Stimulated activated CD4-positive, alpha-beta T cell treated with anti-CD3 and anti-CD28 coated beads, Interleukin-2, amount 100 ng/mL, for 24 hours (primary cell): ENCODE results near the gene EPAS1.

Source experiments
- DNase-seq, 2 donors: peaks; one replicate each; pipeline ENCODE4 v3.0.0-alpha.2; 2020

Gene EPAS1

DNA sequence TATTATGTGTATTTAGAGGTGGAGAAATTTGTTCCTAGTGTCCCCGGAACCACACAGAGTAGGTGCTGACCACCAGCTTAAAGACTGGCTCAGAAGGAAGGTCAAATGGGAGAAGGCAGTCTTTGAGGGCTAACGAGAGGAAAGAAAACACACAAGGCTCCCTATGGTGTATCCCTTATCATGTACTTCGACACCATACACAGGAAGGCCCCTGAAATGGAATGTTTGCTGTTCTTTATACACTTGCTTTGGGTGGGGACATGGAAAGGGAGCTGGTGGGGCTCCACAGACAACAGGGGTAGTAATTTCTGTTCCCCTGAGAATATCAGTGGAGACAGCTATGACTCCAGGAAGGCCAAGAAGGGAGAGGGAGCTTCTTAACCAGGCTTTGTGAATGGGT is 6.0 kb downstream of the EPAS1 start:
- DNase-seq: no peak

DNA sequence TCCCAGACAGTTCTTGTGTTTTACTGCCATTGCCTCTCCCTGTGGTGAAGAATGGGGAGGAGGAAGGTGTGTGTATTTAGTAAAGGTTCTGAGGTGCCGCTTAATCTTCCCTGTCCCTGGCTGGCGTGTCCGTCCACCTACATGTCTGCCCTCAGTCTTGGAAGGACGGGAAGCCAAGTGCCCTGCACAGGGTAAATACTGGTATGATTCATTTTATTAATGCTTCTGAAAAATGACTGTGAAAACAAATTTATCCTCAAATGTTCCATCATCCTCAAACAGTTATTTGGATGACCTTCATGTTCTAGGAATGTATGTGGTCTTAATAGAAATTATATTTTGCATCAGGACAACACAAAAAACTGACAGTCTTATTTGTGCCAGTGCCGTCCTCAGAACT is 6.6 kb downstream of the EPAS1 start:
- DNase-seq: no peak

DNA sequence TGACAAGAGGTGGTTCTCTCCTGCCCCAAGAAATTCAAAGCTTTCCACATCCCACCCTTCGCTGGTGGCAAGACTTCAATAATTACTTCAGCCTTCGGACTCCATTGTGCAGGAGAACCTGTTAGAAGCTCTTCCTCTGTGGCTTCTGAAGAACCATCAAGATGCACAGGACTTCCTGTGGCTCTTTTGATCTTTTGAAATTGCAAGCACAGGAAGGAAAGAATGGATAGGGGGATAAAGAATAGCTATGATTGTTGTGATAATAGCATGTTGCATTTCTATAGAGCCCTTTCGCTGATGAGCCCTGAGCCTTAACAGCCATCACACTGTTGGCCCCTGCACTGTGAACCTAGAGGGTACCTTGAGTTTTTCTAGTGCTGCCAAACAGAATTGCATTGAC is 7.4 kb downstream of the EPAS1 start:
- no peak for DNase-seq

DNA sequence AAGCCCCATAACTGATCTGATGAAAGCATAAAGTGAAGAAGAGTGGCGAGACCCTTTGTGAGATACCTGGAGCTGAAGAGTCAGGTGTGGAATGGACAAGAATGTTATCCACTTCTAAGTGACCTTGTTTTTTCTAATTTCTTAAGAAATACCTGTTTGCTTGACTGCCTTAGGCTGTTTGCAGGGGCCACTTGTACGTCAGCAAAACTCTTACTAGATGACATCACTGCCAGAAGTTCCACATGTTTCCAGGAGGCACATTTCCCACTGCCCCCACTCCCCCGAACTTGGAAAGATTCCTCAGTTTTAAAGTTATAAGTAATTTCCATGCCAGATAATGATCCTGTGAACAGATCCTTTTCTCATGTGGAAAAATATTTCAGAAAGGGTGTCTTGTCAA is 8.0 kb downstream of the EPAS1 start:
- no peak for DNase-seq

DNA sequence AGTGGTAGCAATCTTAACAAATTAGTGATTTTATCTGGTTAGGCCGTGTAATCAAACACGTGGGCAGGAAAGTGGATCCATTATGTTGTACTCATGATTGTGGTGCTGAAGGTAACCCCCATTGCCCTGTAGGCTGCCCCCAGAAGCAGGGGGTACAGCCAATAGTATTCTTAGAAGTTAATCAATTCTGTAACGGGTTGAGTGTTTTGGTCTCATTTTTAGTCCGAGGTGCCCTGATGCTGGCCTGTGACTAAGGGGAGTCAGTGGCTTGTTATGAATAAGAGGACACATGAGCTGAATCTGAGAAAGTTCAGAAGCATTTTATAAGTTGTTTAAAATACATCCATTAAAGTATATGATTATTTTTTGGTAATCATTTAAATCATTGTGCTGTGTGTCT is 8.6 kb downstream of the EPAS1 start:
- DNase-seq: no peak

DNA sequence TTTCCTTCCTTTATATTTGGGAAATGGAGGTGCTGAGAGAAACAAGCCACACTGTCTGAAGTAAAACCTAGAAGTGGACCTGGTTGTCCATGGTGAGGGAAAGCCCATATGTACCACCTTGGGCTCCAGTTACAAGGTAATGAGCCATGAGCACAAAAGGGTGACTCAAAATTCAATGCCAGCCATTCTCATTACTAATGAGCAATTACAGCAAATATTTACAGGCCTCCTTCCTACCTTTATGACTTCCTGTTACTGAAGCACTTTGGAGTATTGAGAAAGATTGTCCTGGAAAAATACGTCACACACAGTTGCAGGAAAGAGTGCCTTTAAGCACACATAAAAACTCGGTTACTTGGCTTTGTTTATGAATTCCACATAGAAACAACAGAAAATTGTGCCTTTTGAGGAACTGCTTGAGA is 9.1 kb downstream of the EPAS1 start:
- DNase-seq: no peak

DNA sequence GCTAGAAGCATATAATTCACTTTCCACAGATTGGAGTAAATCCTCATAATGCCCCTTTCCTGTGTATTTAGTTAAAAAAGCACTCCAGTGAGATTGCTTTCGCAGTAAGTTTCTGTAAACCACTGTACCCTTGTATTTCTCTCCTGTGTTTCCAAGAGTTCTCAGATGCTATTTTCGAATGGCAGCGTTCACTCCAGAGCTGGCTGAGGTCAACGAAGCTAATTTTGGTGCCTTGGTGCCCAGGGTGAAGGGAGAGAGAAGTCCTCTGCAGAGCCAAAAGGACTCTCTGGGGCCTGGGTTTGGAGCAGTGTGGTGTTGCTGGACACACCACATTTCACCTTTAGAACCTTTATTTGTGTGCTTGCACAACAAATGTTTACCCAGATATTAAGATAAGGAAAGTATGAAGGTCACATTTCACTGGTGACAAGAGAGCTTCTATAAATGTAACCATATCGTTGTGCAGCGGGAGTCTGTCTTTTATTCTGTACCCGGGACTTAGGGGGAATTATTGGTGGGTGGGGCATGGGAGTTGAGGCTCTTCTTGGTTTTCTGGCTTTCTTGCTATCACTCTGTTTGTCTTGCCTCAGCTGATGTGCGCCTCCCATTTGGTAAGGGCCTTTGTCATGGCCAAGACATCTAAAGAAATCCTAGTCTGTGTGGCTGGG is 9.9 kb downstream of the EPAS1 start:
- no peak for DNase-seq

DNA sequence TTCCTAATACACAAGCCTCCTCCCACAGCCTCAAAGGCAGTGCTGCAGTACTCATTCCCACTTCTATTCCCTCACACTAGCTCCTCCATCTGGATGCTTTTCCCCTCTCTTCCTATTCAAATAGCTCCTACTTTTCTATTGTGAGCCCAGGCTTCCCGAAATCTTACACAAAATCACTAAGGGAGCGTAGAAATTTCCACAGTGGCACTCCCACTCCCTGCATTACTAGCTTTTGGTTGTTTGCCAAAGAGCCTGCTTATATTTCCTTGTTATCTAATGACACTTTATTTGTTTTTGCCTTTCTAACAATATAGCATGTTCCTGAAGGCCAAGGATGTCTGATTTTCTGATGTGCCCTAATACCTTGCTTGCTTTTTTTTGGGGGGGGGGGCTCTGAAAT is 10.9 kb downstream of the EPAS1 start:
- DNase-seq: no peak

DNA sequence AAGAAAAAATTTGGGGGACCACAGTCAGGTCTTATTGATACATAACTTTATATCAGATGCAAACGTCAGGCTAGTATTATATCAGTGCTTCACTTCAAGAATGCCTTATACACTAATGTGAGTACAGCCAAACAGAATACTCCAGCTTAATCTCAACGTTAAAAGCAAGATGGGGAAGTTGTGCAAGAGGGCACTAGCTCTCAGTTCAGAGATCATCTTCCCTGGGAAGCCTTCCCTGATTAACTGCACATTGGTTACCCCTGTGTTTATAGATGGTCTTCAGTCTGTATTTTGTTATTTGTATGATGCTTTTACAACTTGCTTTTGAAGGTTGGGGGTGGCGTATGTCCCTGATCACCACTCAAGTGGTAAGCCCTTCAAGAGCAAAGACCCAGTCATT is 11.4 kb downstream of the EPAS1 start:
- DNase-seq: no peak

DNA sequence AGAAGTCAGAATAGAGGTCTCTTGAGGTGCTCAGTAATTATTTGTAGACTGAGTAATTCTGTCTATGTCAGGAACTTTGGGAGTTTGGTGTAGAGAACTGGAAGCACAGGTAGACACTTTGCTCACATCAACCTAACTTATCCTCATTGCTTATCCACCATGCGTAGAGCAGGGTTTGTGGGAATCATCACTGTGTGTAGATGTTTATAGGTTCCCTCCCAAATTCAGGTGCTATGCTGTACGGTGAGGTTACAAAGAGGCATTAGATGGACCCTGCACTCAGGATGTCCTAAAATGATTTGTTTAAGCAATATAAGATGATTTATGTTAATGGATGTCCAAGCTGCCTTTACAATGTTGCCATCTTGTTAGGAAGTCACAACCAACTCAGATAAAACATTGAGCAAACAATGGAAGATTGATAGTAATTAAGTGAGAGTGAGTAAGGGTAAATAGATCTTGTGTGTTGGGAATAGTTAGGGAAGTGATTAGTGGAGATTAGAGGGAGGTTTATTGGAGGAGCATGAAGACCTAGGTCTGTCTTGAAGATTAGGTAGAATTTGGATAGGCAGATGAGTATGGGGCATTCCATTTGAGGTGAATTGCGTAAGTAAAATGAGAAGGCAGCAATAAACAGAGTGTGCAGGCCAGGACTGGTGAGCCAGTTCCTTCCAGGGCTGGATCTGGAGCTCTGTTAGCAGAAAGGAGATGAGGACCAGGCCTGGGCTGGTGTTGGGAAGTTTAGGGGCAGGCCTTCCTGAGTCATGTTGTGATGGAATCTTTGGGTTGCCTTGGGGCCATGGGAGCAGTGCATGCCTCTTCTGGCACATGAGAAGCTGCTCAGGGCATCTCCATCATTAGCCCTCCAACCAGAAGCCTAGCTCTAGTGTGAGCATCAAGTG is 12.1 kb downstream of the EPAS1 start:
- no peak for DNase-seq

DNA sequence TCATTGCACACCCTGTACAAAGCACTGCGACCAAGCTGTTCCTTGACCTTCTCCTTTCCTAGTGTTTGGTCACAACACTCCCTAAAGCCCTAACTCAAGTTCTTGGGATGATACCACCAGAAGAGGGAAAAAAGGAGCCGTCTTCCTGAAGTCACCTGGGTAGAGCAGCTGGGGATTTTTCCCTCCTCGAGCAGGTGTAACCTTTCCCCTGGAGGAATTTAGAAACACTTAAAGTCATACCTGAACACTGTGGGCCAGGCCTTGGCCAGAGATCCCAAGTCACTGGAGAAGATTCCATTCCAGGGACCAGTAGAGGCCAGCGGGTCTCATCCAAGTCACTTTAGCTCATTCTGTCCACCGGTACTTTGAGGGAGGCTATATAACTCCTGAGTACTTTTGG is 13.2 kb downstream of the EPAS1 start:
- DNase-seq: no peak

DNA sequence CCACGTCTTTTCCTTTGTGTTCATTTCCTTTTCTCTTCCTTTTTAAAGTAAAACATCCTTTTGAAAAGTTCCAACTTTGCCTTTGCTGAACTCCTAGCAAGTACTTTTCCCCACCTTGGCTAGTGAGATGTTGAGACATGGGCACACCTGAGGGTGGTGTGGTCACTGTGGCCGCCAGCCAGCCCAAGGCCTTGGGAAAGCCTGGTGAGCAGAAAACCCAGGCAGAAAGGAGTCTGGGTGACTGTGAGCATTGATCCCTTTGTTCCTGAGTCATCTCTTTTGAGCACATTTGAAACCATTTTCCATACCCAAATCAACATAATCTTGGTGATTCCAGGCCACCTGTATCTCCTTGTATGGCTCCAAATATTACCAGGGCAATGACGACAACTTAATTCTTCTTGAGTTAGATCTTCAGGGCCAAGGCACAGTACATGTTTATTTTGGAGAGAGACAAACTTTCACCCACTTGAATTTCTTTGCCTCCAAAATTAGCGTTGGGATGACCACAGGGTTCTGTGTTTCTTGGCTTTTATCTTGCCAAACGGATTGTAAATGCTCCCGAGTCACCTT is 14.5 kb downstream of the EPAS1 start:
- no peak for DNase-seq

DNA sequence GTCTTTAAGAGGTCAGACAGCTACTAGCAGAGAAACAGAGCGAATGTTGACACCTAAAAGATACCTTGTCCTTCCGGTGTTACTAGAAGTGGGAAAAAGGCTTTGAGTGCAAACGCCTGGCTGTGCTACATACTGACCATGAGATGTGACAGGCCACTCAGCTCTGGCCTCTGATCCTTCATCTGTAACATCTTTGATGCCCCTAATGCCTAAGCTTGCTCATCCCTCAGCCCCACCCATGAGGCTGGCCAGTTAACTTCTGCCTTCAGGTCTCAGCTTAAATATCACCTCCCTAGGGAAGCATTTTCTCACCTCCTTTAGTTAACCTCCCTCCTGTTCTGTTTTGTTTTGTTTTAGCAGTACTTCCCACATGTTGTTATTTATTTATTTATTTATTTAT is 15.9 kb downstream of the EPAS1 start:
- DNase-seq: no peak

DNA sequence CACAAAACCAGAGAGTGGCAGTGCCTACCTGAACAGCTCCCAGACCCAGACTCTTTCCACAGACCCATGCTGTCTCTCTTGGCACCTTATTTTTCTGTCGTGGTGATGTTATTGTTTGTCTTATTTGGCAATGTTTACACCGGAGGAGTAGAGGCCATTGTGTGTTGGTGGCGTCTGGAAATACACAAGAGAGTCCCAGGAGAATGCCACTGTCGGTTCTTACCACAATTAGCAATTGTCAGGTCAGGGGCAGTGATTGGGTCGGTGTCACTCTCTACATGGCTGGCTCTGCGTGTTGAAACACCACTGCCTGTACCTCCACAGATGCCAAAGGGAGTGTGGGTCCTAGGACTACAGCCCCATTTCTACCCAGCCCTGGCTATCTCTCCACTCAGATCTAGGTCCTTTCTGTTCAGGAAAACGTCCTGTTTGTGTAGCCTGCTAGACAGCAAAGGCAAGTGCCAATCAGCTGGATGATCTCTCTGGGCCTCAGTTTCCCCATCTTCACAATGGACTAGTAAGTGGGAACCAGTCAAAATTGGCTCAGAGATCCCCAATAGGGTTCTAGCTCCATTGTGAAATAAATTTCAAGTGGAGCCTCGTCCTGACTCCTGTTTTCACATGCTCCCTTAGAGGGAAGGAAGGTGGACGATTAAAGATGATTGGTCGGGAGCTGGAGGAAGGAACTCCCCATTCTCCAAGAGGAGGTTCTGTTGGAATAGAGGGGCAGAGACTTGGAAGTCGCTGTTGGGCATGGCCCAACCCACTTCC is 17.0 kb downstream of the EPAS1 start:
- DNase-seq: no peak

DNA sequence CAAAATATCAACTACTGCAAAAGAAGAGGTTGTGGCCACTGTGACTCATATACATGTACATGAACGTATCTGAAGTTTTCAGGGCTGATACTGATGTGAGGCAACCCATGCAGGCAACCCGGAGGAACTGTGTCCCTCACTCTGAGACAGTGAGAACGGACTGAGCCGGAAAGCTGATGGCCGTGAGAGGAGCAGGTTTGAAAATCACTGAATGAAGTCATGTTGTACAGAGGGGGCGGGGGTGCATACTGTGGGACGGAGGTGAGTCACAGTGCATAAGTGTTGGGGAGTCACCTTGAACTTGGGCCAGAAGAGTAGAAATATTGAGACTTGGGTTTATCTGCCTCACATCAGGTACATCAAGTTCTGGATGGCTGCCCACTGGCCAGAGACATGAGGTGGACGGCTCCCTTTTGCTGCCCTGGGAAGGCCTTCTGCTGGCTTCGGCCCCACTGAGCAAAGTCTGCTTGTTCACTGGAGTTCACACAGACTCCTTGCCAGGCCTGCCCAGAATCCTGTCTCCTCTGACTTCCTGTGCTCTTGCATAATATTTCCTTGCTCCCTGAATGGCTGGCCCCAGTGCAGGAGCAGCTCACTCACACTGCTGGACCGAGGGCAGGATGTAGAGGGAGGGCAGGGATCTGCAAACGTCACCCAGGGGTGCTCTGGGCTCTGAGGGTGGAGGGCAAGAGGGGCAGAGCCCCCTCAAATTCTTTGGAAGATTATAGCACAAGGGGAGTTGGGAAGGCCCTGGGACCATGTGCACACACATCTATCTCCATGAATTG is 18.1 kb downstream of the EPAS1 start:
- peak in 1 of 2 donors; percentile 13 for DNase-seq

DNA sequence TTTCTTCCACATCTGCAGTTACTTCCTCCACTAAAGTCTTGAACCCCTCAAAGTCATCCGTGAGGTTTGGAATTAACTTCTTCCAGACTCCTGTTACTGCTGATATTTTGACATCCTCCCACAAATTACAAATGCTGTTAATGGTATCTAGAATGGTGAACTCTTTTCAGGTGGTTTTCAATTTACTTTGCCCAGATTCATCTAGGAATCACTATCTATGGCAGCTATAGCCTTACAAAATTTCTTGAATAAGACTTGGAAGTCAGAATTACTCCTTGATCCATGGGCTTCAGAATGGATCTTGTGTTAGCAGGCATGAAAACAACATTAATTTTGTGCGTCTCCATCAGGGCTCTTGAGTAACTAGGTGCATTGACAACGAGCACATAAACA is 19.9 kb downstream of the EPAS1 start:
- no peak for DNase-seq

DNA sequence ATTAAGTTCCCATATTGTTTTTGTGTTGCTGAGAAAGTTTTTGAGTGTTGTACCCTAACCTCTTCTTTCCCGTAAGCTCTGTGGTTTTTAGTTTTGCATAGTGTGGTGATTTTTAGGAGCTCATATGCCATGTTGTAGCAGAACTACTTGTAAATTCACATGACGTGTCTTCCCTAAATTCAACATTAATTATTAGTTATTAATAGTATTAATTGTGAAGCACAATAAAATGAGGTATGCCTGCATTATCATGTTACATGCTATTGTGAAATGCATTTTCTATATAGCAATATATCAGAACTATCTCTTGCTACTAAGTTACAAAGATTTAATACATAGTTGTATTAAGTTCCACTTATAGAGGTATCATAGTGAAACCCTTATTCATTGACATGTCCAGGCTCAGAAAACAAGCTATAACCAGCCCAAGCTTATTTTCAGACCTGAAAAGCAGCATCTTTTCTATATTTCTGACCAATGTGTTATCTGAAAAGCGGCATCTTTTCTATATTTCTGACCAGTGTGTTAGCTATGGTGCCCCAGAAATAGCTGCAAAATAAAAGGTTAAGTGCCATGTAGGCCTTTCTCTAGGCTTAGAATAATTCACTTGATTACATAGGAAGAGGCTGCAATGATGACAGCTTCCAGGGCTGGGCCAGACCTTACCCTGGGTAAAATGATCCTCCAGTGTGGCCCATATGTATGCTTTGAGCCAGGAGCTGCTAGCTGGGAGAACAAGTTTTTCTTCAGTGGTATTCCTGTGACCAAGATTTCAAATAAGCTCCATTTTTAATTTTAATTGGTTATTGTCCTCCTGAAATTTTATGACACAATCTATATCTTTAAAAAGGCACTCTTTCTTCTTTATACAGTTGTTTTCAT is 21.6 kb downstream of the EPAS1 start:
- no peak for DNase-seq

DNA sequence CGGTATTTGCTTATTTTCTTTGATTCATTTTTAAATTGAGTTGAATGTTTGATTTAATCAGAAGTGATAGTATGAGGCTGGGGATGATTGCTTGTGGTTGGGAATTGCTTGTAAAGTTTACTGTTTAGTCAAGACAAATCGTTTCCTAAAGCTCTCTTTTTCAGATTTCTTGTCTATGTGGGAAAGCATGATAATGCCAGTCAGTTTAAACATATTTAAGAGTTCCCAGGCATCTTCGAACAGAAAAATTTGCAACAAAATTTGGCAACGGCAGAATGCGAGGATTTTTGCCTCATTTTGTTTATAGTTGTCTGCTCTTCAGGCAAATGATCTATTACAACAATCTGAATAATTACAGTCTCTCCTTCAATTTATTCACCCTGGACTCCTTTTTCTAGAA is 22.5 kb downstream of the EPAS1 start:
- DNase-seq: no peak

DNA sequence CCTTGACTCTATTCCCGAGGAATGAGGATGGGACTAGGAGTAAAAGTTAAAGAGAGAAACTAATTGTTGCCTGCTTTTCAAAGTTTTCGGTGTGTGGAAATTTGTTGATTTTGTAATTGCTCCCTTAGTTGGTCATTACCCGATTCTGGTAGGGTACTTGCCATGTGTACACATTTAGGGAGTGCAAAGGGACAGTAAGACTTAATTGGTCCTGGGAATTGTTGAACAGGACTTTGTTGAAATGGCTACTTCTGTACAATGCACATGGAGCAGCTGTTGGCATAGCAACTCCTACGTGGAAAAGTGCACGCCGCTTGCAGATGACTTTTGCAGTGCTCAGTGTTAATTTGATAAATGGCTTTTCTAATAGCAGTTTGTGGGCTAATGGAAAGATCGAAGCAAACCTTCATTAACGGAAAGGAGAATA is 22.9 kb downstream of the EPAS1 start:
- DNase-seq: no peak

DNA sequence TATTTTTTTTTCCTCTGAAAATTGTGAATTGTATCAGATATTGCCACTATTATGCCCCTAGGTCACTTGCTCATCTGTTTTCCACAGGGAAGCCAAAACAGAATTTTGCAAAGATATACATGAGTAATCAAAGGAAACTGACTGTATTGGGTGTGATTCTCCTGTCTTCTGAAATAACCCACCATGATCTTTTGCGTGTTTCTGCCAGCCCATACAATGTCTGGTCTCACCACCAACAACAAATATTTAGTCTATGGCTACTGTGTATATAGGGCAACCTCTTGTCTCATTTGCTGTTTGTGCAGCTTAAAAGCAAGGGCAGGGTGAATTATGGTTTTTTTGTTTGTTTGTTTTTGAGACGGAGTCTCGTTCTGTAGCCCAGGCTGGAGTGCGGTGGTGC is 26.5 kb downstream of the EPAS1 start:
- DNase-seq: no peak

DNA sequence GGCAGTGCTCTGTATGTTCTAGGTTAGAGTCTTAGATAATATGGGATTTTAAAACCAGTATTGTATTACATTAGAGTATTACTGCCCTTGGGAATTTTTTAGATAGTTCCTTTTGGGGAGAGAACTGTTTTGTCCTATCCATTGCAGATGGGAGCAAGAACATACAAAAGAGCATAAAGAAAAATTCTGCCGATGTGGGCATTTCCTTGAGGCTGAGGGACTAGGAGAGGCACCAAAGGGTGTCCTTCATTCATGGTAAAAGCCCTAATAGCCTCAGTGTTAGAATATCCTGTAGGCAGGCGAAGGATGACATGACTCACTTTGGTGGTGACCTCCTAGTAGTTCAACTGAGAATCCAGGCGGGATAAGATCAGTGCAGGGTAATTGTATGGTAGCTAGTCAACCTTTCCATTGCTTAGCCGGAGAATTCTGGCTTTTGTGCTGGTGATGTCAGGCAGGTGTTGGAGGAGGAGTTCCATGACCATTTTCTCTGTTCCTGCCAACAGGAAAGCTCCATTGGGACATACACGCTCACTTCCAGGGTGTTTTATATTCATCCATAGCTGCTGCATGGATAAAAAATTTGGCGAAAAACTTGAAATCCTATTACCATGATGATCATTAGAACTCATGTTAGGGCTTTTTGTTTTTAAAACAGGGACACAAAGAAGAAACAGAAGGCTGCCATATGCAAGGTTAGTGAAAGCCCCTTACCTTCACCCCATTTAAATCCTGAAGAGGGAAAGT is 28.1 kb downstream of the EPAS1 start:
- no peak for DNase-seq
